WTC11 (cell line): ENCODE data around the gene MS4A14. TPM values are rescaled to one million over a fixed set of nuclear protein-coding genes. Genes with fewer than 3 reads are reported as not detected.

Experiments
- ATAC-seq: fragments of 200-7000 bp; cut with Tn5 transposase; 2 replicates; pipeline ENCODE4 v1.10.0; 2021; ENCODE audit warnings: mild to moderate bottlenecking, moderate library complexity
- CTCF ChIA-PET: fragments of 300-600 bp; sonication (Branson Sonifier 250); formaldehyde crosslinking; loops from one replicate; lab custom pipeline; 2021; ENCODE audit warnings: antibody characterized with exemption; lab: Charles Lee
- POLR2A ChIA-PET: fragments of 350-600 bp; sonication (Branson Sonifier 250); formaldehyde crosslinking; loops from one replicate; lab custom pipeline; 2021; ENCODE audit warnings: antibody characterized with exemption; lab: Charles Lee
- DNase-seq: peaks from one replicate; pipeline ENCODE4 v3.0.0; 2021; ENCODE audit warnings: low spot score
- H3K27ac Mint-ChIP-seq: 2 replicates; pipeline ENCODE4 v1.8.0; 2021; ENCODE audit warnings: mixed read lengths
- H3K27me3 Mint-ChIP-seq: 2 replicates; pipeline ENCODE4 v1.8.0; 2021; ENCODE audit warnings: low read depth, mild to moderate bottlenecking, moderate library complexity, mixed read lengths
- H3K36me3 Mint-ChIP-seq: 2 replicates; pipeline ENCODE4 v1.8.0; 2021; ENCODE audit warnings: mixed read lengths
- H3K4me1 Mint-ChIP-seq: 2 replicates; pipeline ENCODE4 v1.8.0; 2022; ENCODE audit warnings: mixed read lengths
- H3K4me3 Mint-ChIP-seq: 2 replicates; pipeline ENCODE4 v1.8.0; 2021; ENCODE audit warnings: mild to moderate bottlenecking, moderate library complexity, mixed read lengths
- H3K9me3 Mint-ChIP-seq: 2 replicates; pipeline ENCODE4 v1.8.0; 2021; ENCODE audit warnings: mixed read lengths
- EMX1 ChIP-seq: fragments of 250-450 bp; sonication (Bioruptor Pico); IDR thresholded peaks from 2 replicates; pipeline ENCODE4 v1.8.0; 2021; ENCODE audit warnings: mild to moderate bottlenecking
- NR1H2 ChIP-seq: sonication (generic); formaldehyde crosslinking; IDR thresholded peaks from 2 replicates; pipeline ENCODE4 v1.9.0; 2021; ENCODE audit warnings: mild to moderate bottlenecking, moderate library complexity, missing genetic modification reagents
- NR2C2 ChIP-seq: sonication (generic); formaldehyde crosslinking; IDR thresholded peaks from 2 replicates; pipeline ENCODE4 v1.8.0; 2022; ENCODE audit warnings: mild to moderate bottlenecking, missing genetic modification reagents
- RELA ChIP-seq: sonication (generic); formaldehyde crosslinking; IDR thresholded peaks from 2 replicates; pipeline ENCODE4 v1.8.1; 2022; ENCODE audit warnings: missing genetic modification reagents, mild to moderate bottlenecking, borderline replicate concordance
- TP53 ChIP-seq: sonication (generic); formaldehyde crosslinking; IDR thresholded peaks from 2 replicates; pipeline ENCODE4 v1.8.1; 2023; ENCODE audit warnings: mild to moderate bottlenecking, missing genetic modification reagents
- ZBTB21 ChIP-seq: sonication (generic); formaldehyde crosslinking; IDR thresholded peaks from 2 replicates; pipeline ENCODE4 v1.8.1; 2023; ENCODE audit warnings: mild to moderate bottlenecking, missing genetic modification reagents, borderline replicate concordance
- ZNF263 ChIP-seq: sonication (generic); formaldehyde crosslinking; IDR thresholded peaks from 2 replicates; pipeline ENCODE4 v1.8.1; 2022; ENCODE audit warnings: low read depth, mild to moderate bottlenecking, moderate library complexity, missing genetic modification reagents
- ZNF317 ChIP-seq: sonication (generic); formaldehyde crosslinking; IDR thresholded peaks from 2 replicates; pipeline ENCODE4 v1.8.1; 2023; ENCODE audit warnings: low read depth, mild to moderate bottlenecking, moderate library complexity, missing genetic modification reagents, borderline replicate concordance
- total RNA-seq: library from RNA; stranded (reverse); gene quantifications from 3 replicates; pipeline ENCODE4 v1.2.3, GENCODE V29; 2021
- TF ChIP-seq, protein P1 (sequence below): sonication (generic); formaldehyde crosslinking; IDR thresholded peaks from 2 replicates; pipeline ENCODE4 v1.8.1; 2022; ENCODE audit warnings: low read depth, mild to moderate bottlenecking, moderate library complexity, missing genetic modification reagents, borderline replicate concordance
- TF ChIP-seq, protein P2 (sequence below): fragments of 250-450 bp; sonication (Bioruptor Pico); IDR thresholded peaks from 2 replicates; pipeline ENCODE4 v1.9.0; 2021; ENCODE audit warnings: mild to moderate bottlenecking, borderline replicate concordance
- TF ChIP-seq, protein P3 (sequence below): sonication (generic); formaldehyde crosslinking; IDR thresholded peaks from 2 replicates; pipeline ENCODE4 v1.8.0; 2023; ENCODE audit warnings: missing genetic modification reagents
- TF ChIP-seq, protein P4 (sequence below): sonication (generic); formaldehyde crosslinking; IDR thresholded peaks from 2 replicates; pipeline ENCODE4 v1.8.0; 2023; ENCODE audit warnings: missing genetic modification reagents, mild to moderate bottlenecking, borderline replicate concordance
- TF ChIP-seq, protein P5 (sequence below): sonication (generic); formaldehyde crosslinking; IDR thresholded peaks from 2 replicates; pipeline ENCODE4 v1.8.1; 2022; ENCODE audit warnings: mild to moderate bottlenecking, moderate library complexity, missing genetic modification reagents
- TF ChIP-seq, protein P6 (sequence below): sonication (generic); formaldehyde crosslinking; IDR thresholded peaks from 2 replicates; pipeline ENCODE4 v1.8.1; 2022; ENCODE audit warnings: low read depth, missing genetic modification reagents, borderline replicate concordance
- TF ChIP-seq, protein P7 (sequence below): sonication (generic); formaldehyde crosslinking; IDR thresholded peaks from 2 replicates; pipeline ENCODE4 v1.8.1; 2023; ENCODE audit warnings: mild to moderate bottlenecking, missing genetic modification reagents

MS4A14 gene
- total RNA-seq, 1 experiment from 2014 or later = not detected

DNA sequence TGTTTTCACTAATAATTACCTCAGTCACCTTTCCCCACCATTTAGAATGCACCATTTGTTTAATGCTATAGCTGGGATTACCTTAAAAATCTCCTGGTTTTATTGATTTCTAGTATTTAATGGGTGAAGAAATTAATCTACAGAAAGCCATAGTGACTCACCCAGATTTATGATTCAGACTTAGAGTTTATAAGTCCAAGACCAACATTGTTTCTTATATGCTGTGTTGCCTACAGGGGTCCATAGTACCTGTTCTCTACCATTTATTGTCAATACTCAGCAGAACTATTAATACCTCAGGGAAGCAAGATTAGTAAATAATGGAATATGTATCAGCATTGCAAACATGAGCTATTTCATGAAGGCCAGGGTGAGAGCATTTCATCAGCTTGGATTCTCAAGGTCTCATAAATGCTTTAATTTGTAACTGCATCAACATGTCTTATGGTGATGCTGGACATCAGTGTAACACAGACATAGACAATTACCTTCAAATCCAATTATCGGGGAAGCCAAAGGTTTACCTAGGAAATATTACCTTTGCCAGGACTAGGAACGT is 25.9 kb upstream of the MS4A14 start (continued):
- TF ChIP-seq NR1H2 (CRISPR knock-in tag) = no peak
- TF ChIP-seq, protein P1, sequence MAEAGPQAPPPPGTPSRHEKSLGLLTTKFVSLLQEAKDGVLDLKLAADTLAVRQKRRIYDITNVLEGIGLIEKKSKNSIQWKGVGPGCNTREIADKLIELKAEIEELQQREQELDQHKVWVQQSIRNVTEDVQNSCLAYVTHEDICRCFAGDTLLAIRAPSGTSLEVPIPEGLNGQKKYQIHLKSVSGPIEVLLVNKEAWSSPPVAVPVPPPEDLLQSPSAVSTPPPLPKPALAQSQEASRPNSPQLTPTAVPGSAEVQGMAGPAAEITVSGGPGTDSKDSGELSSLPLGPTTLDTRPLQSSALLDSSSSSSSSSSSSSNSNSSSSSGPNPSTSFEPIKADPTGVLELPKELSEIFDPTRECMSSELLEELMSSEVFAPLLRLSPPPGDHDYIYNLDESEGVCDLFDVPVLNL (CRISPR knock-in tag) = no peak
- TF ChIP-seq, protein P2, sequence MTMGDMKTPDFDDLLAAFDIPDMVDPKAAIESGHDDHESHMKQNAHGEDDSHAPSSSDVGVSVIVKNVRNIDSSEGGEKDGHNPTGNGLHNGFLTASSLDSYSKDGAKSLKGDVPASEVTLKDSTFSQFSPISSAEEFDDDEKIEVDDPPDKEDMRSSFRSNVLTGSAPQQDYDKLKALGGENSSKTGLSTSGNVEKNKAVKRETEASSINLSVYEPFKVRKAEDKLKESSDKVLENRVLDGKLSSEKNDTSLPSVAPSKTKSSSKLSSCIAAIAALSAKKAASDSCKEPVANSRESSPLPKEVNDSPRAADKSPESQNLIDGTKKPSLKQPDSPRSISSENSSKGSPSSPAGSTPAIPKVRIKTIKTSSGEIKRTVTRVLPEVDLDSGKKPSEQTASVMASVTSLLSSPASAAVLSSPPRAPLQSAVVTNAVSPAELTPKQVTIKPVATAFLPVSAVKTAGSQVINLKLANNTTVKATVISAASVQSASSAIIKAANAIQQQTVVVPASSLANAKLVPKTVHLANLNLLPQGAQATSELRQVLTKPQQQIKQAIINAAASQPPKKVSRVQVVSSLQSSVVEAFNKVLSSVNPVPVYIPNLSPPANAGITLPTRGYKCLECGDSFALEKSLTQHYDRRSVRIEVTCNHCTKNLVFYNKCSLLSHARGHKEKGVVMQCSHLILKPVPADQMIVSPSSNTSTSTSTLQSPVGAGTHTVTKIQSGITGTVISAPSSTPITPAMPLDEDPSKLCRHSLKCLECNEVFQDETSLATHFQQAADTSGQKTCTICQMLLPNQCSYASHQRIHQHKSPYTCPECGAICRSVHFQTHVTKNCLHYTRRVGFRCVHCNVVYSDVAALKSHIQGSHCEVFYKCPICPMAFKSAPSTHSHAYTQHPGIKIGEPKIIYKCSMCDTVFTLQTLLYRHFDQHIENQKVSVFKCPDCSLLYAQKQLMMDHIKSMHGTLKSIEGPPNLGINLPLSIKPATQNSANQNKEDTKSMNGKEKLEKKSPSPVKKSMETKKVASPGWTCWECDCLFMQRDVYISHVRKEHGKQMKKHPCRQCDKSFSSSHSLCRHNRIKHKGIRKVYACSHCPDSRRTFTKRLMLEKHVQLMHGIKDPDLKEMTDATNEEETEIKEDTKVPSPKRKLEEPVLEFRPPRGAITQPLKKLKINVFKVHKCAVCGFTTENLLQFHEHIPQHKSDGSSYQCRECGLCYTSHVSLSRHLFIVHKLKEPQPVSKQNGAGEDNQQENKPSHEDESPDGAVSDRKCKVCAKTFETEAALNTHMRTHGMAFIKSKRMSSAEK = no peak
- TF ChIP-seq, all 79 proteins: peak for 0

DNA sequence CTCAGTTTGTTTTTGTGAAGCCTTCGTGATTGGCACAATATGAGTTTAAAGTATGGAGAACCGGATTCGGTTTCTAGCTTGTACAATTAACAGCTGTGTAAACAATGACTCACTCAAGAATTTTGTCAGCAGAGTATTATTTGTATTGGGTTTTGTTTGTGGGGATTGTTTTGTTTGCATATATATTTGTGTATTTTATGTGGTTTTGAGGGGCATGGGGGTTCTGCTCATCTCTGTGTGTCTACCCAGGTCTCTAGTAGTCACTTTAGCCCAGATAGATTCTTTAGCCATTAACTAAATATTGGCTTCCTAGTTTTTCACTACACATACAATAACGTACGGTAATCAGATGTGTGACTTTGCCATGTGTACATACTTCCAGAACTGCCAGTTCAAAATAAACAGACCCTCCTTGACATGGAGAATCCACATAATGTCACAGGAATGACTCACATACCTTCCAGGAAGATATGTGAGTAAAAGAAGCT is 25.4 kb upstream of the MS4A14 start:
- CTCF ChIA-PET = interaction anchor here (1.6 kb wide), 1 partner anchor 240 kb away, joined by 4 read pairs; no protein-coding TSS in a partner anchor
- Mint-ChIP-seq H3K4me1 (peaks cover 44% of the 10 kb centered on the region), H3K9me3 (peaks cover 20% of the 10 kb centered on the region), H3K4me3 (no peak overlapping the region), H3K36me3 (peaks cover 17% of the 10 kb centered on the region), H3K27me3 (no peaks in the 10 kb centered on the region), H3K27ac (no peak overlapping the region)
- POLR2A ChIA-PET = no interaction called here
- no peak for ATAC-seq
- DNase-seq = no peak
- TF ChIP-seq ZNF317 = no peak
- TF ChIP-seq, protein P3, sequence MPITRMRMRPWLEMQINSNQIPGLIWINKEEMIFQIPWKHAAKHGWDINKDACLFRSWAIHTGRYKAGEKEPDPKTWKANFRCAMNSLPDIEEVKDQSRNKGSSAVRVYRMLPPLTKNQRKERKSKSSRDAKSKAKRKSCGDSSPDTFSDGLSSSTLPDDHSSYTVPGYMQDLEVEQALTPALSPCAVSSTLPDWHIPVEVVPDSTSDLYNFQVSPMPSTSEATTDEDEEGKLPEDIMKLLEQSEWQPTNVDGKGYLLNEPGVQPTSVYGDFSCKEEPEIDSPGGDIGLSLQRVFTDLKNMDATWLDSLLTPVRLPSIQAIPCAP (CRISPR knock-in tag) = no peak
- TF ChIP-seq, protein P4, sequence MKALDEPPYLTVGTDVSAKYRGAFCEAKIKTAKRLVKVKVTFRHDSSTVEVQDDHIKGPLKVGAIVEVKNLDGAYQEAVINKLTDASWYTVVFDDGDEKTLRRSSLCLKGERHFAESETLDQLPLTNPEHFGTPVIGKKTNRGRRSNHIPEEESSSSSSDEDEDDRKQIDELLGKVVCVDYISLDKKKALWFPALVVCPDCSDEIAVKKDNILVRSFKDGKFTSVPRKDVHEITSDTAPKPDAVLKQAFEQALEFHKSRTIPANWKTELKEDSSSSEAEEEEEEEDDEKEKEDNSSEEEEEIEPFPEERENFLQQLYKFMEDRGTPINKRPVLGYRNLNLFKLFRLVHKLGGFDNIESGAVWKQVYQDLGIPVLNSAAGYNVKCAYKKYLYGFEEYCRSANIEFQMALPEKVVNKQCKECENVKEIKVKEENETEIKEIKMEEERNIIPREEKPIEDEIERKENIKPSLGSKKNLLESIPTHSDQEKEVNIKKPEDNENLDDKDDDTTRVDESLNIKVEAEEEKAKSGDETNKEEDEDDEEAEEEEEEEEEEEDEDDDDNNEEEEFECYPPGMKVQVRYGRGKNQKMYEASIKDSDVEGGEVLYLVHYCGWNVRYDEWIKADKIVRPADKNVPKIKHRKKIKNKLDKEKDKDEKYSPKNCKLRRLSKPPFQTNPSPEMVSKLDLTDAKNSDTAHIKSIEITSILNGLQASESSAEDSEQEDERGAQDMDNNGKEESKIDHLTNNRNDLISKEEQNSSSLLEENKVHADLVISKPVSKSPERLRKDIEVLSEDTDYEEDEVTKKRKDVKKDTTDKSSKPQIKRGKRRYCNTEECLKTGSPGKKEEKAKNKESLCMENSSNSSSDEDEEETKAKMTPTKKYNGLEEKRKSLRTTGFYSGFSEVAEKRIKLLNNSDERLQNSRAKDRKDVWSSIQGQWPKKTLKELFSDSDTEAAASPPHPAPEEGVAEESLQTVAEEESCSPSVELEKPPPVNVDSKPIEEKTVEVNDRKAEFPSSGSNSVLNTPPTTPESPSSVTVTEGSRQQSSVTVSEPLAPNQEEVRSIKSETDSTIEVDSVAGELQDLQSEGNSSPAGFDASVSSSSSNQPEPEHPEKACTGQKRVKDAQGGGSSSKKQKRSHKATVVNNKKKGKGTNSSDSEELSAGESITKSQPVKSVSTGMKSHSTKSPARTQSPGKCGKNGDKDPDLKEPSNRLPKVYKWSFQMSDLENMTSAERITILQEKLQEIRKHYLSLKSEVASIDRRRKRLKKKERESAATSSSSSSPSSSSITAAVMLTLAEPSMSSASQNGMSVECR (CRISPR knock-in tag) = no peak
- TF ChIP-seq, protein P5, sequence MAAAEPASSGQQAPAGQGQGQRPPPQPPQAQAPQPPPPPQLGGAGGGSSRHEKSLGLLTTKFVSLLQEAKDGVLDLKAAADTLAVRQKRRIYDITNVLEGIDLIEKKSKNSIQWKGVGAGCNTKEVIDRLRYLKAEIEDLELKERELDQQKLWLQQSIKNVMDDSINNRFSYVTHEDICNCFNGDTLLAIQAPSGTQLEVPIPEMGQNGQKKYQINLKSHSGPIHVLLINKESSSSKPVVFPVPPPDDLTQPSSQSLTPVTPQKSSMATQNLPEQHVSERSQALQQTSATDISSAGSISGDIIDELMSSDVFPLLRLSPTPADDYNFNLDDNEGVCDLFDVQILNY (CRISPR knock-in tag) = no peak
- TF ChIP-seq RELA (CRISPR knock-in tag) = no peak
- TF ChIP-seq NR2C2 = no peak
- no peak for TF ChIP-seq ZBTB21
- no peak for TF ChIP-seq TP53
- no peak for TF ChIP-seq EMX1 (CRISPR knock-in tag)
- TF ChIP-seq, protein P6, sequence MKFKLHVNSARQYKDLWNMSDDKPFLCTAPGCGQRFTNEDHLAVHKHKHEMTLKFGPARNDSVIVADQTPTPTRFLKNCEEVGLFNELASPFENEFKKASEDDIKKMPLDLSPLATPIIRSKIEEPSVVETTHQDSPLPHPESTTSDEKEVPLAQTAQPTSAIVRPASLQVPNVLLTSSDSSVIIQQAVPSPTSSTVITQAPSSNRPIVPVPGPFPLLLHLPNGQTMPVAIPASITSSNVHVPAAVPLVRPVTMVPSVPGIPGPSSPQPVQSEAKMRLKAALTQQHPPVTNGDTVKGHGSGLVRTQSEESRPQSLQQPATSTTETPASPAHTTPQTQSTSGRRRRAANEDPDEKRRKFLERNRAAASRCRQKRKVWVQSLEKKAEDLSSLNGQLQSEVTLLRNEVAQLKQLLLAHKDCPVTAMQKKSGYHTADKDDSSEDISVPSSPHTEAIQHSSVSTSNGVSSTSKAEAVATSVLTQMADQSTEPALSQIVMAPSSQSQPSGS = no peak
- TF ChIP-seq, protein P2 = no peak
- TF ChIP-seq ZNF263 (CRISPR knock-in tag) = no peak
- TF ChIP-seq, protein P7, sequence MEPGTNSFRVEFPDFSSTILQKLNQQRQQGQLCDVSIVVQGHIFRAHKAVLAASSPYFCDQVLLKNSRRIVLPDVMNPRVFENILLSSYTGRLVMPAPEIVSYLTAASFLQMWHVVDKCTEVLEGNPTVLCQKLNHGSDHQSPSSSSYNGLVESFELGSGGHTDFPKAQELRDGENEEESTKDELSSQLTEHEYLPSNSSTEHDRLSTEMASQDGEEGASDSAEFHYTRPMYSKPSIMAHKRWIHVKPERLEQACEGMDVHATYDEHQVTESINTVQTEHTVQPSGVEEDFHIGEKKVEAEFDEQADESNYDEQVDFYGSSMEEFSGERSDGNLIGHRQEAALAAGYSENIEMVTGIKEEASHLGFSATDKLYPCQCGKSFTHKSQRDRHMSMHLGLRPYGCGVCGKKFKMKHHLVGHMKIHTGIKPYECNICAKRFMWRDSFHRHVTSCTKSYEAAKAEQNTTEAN (CRISPR knock-in tag) = no peak
